GM12878 (cell line): ENCODE data around the gene GCLM. TPM values are rescaled to one million over a fixed set of nuclear protein-coding genes. Genes with fewer than 3 reads are reported as not detected.

ENCODE experiments used
- EP300 ChIP-seq, 2 experiments: fragments of 150-350 bp in 1 of 2; IDR thresholded peaks; 2 replicates each; pipeline ENCODE4 v1.6.1; 2011 to 2012; ENCODE audit warnings: low read depth in 2 of 2, low read length in 2 of 2, borderline replicate concordance in 1 of 2, improper control_type of control experiment in 1 of 2, inconsistent platforms in 1 of 2; ENCODE audit not compliant: control insufficient read depth in 1 of 2
- FOS ChIP-seq: IDR thresholded peaks from 3 replicates; pipeline ENCODE4 v1.6.1; 2011; ENCODE audit warnings: borderline replicate concordance; ENCODE audit not compliant: insufficient read length; ENCODE audit errors: extremely low read depth
- GATAD2B ChIP-seq: fragments of 450-650 bp; conservative IDR thresholded peaks from 2 replicates; pipeline ENCODE4 v1.6.1; 2017; ENCODE audit warnings: low read depth, mild to moderate bottlenecking, moderate library complexity
- IKZF1 ChIP-seq: fragments of 450-650 bp; conservative IDR thresholded peaks from 2 replicates; pipeline ENCODE4 v1.6.1; 2017; ENCODE audit warnings: antibody characterized with exemption, mild to moderate bottlenecking
- NFYA ChIP-seq: IDR thresholded peaks from 2 replicates; pipeline ENCODE4 v1.6.1; 2011; ENCODE audit warnings: low read depth, mild to moderate bottlenecking, low read length, improper control_type of control experiment, borderline replicate concordance
- RELA ChIP-seq: fragments of 450-650 bp; IDR thresholded peaks from 2 replicates; pipeline ENCODE4 v1.8.0; 2014; ENCODE audit warnings: borderline replicate concordance; ENCODE audit not compliant: partially characterized antibody
- SMAD1 ChIP-seq: fragments of 450-650 bp; IDR thresholded peaks from 2 replicates; pipeline ENCODE4 v1.6.1; 2018; ENCODE audit warnings: mild to moderate bottlenecking, low read depth; ENCODE audit not compliant: partially characterized antibody
- TBL1XR1 ChIP-seq: IDR thresholded peaks from 2 replicates; pipeline ENCODE4 v1.6.1; 2012; ENCODE audit warnings: low read depth, low read length, improper control_type of control experiment
- YBX1 ChIP-seq: fragments of 450-650 bp; IDR thresholded peaks from 2 replicates; pipeline ENCODE4 v1.6.1; 2016; ENCODE audit warnings: antibody characterized with exemption
- ZNF217 ChIP-seq: fragments of 450-650 bp; IDR thresholded peaks from 2 replicates; pipeline ENCODE4 v1.6.1; 2017; ENCODE audit warnings: antibody characterized with exemption, mild to moderate bottlenecking
- ZNF24 ChIP-seq: fragments of 450-650 bp; IDR thresholded peaks from 2 replicates; pipeline ENCODE4 v1.6.1; 2017; ENCODE audit warnings: antibody characterized with exemption, mild to moderate bottlenecking
- ZNF384 ChIP-seq: IDR thresholded peaks from 2 replicates; pipeline ENCODE4 v1.6.1; 2012; ENCODE audit warnings: low read depth, mild to moderate bottlenecking, low read length, improper control_type of control experiment, borderline replicate concordance
- ZNF622 ChIP-seq: fragments of 450-650 bp; IDR thresholded peaks from 2 replicates; pipeline ENCODE4 v1.6.1; 2017; ENCODE audit warnings: mild to moderate bottlenecking, inconsistent platforms
- polyA plus RNA-seq, 11 experiments: library from polyadenylated mRNA; depleted of rRNA in 4 of 11; unstranded in 6 of 11; stranded (reverse) in 5 of 11; fragments of >200 nt; fragmentation: Nextera tagmentation in 4 of 11; fragmentation: Illumina TruSeq in 1 of 11; extraction: Ambion mirVana in 4 of 11; extraction: Trizol in 1 of 11; gene quantifications; 1 replicate in 1 of 11; 2 replicates in 10 of 11; pipeline versions ENCODE4 v1.2.1 to v1.2.3, GENCODE V29; 2011 to 2016; ENCODE audit warnings: inconsistent platforms in 2 of 11, missing spikeins in 2 of 11, low read depth in 1 of 11
- total RNA-seq, 4 experiments: library from RNA; depleted of rRNA in 3 of 4; stranded (reverse); fragments of >200 nt in 3 of 4; fragmentation: Illumina TruSeq in 1 of 4; extraction: Trizol in 1 of 4; gene quantifications; 2 replicates each; pipeline versions ENCODE4 v1.2.1 to v1.2.3, GENCODE V29; 2013 to 2021
- TF ChIP-seq, protein P1 (sequence below): fragments of 450-650 bp; IDR thresholded peaks from 2 replicates; pipeline ENCODE4 v1.6.1; 2017; ENCODE audit warnings: antibody characterized with exemption, mild to moderate bottlenecking, moderate library complexity
- TF ChIP-seq, protein P2 (sequence below): IDR thresholded peaks from 2 replicates; pipeline ENCODE4 v1.6.1; 2011; ENCODE audit warnings: borderline replicate concordance, low read depth, mild to moderate bottlenecking, moderate library complexity, mixed read lengths, low read length; ENCODE audit not compliant: insufficient read depth; ENCODE audit errors: extremely low read length
- TF ChIP-seq, protein P3 (sequence below): fragments of 450-650 bp; conservative IDR thresholded peaks from 2 replicates; pipeline ENCODE4 v1.6.1; 2017; ENCODE audit warnings: mild to moderate bottlenecking, moderate library complexity
- TF ChIP-seq, protein P4 (sequence below): IDR thresholded peaks from 2 replicates; pipeline ENCODE4 v1.6.1; 2012; ENCODE audit warnings: mild to moderate bottlenecking, low read depth, low read length
- TF ChIP-seq, protein P5 (sequence below): fragments of 450-650 bp; IDR thresholded peaks from 2 replicates; pipeline ENCODE4 v1.6.1; 2014; ENCODE audit warnings: mild to moderate bottlenecking

Gene GCLM
- total and polyA plus RNA-seq, 10 of the 15 experiments (the other 5 are each of a cell fraction or from before 2014, with no cell fraction given), result 2.6 to 17.3 (median 6.9) TPM

DNA sequence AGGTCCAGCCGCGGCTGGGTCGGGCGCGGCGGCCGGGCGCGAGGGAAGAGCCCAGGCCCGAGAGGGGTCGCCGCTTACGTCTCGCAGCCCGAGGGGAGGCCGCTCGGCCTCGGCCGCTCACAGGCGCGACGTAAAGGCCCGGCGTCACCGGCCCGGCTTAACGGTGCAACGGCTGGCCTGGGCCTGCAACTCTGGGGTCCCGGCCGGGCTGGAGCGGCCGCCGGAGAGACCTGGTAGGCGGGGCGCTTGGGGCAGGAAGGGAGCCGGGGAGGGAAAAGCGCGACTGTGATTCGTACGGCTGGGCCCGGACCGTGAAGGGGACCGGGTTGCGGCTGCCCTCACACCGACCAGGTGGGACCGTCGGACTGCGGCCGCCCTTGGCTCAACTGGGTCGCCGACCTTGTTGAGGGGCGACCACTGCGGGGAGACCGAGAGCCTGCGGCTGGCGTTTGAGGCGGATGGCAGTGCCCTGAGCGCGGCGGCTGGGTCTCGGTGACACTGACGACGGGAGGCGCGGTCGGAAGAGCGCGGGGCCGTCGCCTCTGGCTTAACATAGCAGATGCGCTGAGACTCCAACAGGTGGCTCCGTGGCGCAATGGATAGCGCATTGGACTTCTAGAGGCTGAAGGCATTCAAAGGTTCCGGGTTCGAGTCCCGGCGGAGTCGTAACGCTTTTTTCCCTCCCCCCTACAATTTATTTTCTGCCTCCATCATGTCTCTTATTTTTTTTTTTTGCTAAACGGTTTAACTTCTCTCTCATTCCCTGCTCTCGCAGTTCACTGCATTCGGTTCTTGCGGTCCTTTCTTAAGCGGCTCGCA is 62.0 kb downstream of the GCLM start (continued):
- TF ChIP-seq, protein P1, sequence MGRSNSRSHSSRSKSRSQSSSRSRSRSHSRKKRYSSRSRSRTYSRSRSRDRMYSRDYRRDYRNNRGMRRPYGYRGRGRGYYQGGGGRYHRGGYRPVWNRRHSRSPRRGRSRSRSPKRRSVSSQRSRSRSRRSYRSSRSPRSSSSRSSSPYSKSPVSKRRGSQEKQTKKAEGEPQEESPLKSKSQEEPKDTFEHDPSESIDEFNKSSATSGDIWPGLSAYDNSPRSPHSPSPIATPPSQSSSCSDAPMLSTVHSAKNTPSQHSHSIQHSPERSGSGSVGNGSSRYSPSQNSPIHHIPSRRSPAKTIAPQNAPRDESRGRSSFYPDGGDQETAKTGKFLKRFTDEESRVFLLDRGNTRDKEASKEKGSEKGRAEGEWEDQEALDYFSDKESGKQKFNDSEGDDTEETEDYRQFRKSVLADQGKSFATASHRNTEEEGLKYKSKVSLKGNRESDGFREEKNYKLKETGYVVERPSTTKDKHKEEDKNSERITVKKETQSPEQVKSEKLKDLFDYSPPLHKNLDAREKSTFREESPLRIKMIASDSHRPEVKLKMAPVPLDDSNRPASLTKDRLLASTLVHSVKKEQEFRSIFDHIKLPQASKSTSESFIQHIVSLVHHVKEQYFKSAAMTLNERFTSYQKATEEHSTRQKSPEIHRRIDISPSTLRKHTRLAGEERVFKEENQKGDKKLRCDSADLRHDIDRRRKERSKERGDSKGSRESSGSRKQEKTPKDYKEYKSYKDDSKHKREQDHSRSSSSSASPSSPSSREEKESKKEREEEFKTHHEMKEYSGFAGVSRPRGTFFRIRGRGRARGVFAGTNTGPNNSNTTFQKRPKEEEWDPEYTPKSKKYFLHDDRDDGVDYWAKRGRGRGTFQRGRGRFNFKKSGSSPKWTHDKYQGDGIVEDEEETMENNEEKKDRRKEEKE, result no peak
- TF ChIP-seq NFYA, result no peak
- peak; percentile 76 for TF ChIP-seq IKZF1
- TF ChIP-seq, protein P2, sequence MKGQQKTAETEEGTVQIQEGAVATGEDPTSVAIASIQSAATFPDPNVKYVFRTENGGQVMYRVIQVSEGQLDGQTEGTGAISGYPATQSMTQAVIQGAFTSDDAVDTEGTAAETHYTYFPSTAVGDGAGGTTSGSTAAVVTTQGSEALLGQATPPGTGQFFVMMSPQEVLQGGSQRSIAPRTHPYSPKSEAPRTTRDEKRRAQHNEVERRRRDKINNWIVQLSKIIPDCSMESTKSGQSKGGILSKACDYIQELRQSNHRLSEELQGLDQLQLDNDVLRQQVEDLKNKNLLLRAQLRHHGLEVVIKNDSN, result no peak
- no peak for TF ChIP-seq SMAD1
- TF ChIP-seq EP300 (IDR thresholded peaks at IDR 0.05; ENCODE audit: borderline replicate concordance in 1 of 2, control insufficient read depth in 1 of 2, low read depth in 2 of 2, low read length in 2 of 2), result peak in 1 of 2 experiments; percentile 78; a peak in 1 of 4 replicates
- TF ChIP-seq, protein P3, sequence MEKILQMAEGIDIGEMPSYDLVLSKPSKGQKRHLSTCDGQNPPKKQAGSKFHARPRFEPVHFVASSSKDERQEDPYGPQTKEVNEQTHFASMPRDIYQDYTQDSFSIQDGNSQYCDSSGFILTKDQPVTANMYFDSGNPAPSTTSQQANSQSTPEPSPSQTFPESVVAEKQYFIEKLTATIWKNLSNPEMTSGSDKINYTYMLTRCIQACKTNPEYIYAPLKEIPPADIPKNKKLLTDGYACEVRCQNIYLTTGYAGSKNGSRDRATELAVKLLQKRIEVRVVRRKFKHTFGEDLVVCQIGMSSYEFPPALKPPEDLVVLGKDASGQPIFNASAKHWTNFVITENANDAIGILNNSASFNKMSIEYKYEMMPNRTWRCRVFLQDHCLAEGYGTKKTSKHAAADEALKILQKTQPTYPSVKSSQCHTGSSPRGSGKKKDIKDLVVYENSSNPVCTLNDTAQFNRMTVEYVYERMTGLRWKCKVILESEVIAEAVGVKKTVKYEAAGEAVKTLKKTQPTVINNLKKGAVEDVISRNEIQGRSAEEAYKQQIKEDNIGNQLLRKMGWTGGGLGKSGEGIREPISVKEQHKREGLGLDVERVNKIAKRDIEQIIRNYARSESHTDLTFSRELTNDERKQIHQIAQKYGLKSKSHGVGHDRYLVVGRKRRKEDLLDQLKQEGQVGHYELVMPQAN, result peak; percentile 59; the same call in 1 of the 2 replicates
- peak; percentile 37; the same call in 1 of the 2 replicates for TF ChIP-seq ZNF217
- TF ChIP-seq, protein P4, sequence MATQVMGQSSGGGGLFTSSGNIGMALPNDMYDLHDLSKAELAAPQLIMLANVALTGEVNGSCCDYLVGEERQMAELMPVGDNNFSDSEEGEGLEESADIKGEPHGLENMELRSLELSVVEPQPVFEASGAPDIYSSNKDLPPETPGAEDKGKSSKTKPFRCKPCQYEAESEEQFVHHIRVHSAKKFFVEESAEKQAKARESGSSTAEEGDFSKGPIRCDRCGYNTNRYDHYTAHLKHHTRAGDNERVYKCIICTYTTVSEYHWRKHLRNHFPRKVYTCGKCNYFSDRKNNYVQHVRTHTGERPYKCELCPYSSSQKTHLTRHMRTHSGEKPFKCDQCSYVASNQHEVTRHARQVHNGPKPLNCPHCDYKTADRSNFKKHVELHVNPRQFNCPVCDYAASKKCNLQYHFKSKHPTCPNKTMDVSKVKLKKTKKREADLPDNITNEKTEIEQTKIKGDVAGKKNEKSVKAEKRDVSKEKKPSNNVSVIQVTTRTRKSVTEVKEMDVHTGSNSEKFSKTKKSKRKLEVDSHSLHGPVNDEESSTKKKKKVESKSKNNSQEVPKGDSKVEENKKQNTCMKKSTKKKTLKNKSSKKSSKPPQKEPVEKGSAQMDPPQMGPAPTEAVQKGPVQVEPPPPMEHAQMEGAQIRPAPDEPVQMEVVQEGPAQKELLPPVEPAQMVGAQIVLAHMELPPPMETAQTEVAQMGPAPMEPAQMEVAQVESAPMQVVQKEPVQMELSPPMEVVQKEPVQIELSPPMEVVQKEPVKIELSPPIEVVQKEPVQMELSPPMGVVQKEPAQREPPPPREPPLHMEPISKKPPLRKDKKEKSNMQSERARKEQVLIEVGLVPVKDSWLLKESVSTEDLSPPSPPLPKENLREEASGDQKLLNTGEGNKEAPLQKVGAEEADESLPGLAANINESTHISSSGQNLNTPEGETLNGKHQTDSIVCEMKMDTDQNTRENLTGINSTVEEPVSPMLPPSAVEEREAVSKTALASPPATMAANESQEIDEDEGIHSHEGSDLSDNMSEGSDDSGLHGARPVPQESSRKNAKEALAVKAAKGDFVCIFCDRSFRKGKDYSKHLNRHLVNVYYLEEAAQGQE, result no peak
- TF ChIP-seq TBL1XR1, result peak; percentile 95
- peak; percentile 67 for TF ChIP-seq GATAD2B
- TF ChIP-seq ZNF622, result no peak
- peak; percentile 76 for TF ChIP-seq RELA
- TF ChIP-seq ZNF384, result peak; percentile 60
- peak; percentile 99 for TF ChIP-seq ZNF24
- TF ChIP-seq FOS, result no peak
- TF ChIP-seq, protein P5, sequence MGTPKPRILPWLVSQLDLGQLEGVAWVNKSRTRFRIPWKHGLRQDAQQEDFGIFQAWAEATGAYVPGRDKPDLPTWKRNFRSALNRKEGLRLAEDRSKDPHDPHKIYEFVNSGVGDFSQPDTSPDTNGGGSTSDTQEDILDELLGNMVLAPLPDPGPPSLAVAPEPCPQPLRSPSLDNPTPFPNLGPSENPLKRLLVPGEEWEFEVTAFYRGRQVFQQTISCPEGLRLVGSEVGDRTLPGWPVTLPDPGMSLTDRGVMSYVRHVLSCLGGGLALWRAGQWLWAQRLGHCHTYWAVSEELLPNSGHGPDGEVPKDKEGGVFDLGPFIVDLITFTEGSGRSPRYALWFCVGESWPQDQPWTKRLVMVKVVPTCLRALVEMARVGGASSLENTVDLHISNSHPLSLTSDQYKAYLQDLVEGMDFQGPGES, result peak; percentile 48; the same call in 1 of the 2 replicates
- TF ChIP-seq YBX1, result no peak
